ENCODE measurements around the gene EDDM13.
"Not testable (repeated sequence)": the region's sequence is repeated elsewhere in the genome, so short reads cannot be mapped to it uniquely, and the experiment has no call there.

- TF ChIP-seq POLR2AphosphoS5, POLR2A (IDR thresholded peaks at IDR 0.05): not testable (repeated sequence)
- TF ChIP-seq, protein P1, sequence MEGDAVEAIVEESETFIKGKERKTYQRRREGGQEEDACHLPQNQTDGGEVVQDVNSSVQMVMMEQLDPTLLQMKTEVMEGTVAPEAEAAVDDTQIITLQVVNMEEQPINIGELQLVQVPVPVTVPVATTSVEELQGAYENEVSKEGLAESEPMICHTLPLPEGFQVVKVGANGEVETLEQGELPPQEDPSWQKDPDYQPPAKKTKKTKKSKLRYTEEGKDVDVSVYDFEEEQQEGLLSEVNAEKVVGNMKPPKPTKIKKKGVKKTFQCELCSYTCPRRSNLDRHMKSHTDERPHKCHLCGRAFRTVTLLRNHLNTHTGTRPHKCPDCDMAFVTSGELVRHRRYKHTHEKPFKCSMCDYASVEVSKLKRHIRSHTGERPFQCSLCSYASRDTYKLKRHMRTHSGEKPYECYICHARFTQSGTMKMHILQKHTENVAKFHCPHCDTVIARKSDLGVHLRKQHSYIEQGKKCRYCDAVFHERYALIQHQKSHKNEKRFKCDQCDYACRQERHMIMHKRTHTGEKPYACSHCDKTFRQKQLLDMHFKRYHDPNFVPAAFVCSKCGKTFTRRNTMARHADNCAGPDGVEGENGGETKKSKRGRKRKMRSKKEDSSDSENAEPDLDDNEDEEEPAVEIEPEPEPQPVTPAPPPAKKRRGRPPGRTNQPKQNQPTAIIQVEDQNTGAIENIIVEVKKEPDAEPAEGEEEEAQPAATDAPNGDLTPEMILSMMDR (IDR thresholded peaks at IDR 0.05) = not testable (repeated sequence)
Measured at GRCh38 chr19:56339031-56339430, 66.5 kb downstream of the EDDM13 start.
